CD14-positive monocyte (primary cell): ENCODE measurements around the gene TEKTIP1. TPM values are rescaled to one million over a fixed set of nuclear protein-coding genes. Genes with fewer than 3 reads are reported as not detected.

Experiments used
- DNase-seq, 3 donors: peaks; one replicate each; pipeline ENCODE4 v3.0.0-alpha.2; 2011 to 2022
- H2AFZ ChIP-seq: 2 replicates; pipeline ENCODE4 v1.6.0; 2012; ENCODE audit warnings: mild to moderate bottlenecking, low read depth, low read length, inconsistent platforms; ENCODE audit not compliant: insufficient read depth, poor library complexity, severe bottlenecking
- H3K27ac ChIP-seq, 2 donors: 1 replicate in 1 of 2; 2 replicates in 1 of 2; pipeline ENCODE4 v1.5.1; 2012 to 2013; ENCODE audit warnings: low read length in 2 of 2, control low read depth in 1 of 2, inconsistent platforms in 1 of 2, low read depth in 1 of 2, mild to moderate bottlenecking in 1 of 2
- H3K27me3 ChIP-seq, 2 donors: one replicate each; pipeline versions ENCODE4 v1.6.0 to v1.6.1; 2011 to 2013; ENCODE audit warnings: low read length in 2 of 2; ENCODE audit not compliant: control insufficient read depth in 2 of 2, insufficient read depth in 2 of 2
- H3K36me3 ChIP-seq, 2 donors: replicated peaks in 1 of 2; 1 replicate in 1 of 2; 2 replicates in 1 of 2; pipeline versions ENCODE4 v1.5.1 to v1.6.1; 2012 to 2013; ENCODE audit warnings: low read length in 2 of 2, control low read depth in 1 of 2, inconsistent platforms in 1 of 2, mild to moderate bottlenecking in 1 of 2; ENCODE audit not compliant: insufficient read depth in 2 of 2, control insufficient read depth in 1 of 2
- H3K4me1 ChIP-seq, 2 donors: 1 replicate in 1 of 2; 2 replicates in 1 of 2; pipeline versions ENCODE4 v1.5.1 to v1.6.1; 2012 to 2013; ENCODE audit warnings: low read length in 2 of 2, control low read depth in 1 of 2, inconsistent platforms in 1 of 2, mild to moderate bottlenecking in 1 of 2, moderate library complexity in 1 of 2; ENCODE audit not compliant: insufficient read depth in 2 of 2, control insufficient read depth in 1 of 2
- H3K4me2 ChIP-seq: replicated peaks from 2 replicates; pipeline ENCODE3; 2012; ENCODE audit warnings: low read length, moderate library complexity, mild to moderate bottlenecking; ENCODE audit not compliant: poor library complexity, severe bottlenecking; ENCODE audit errors: extremely low read depth
- H3K4me3 ChIP-seq, 3 experiments: fragments of 200-600 bp in 1 of 3; sonication (generic) in 1 of 3; replicated peaks in 1 of 3; 1 replicate in 2 of 3; 2 replicates in 1 of 3; pipeline ENCODE4 v1.5.1; 2011 to 2013; ENCODE audit warnings: low read length in 3 of 3, mild to moderate bottlenecking in 3 of 3, control low read depth in 2 of 3, low read depth in 2 of 3, inconsistent platforms in 1 of 3, moderate library complexity in 1 of 3
- H3K79me2 ChIP-seq: 2 replicates; pipeline ENCODE4 v1.6.0; 2012; ENCODE audit warnings: mild to moderate bottlenecking, control low read depth, inconsistent platforms, low read length, moderate library complexity; ENCODE audit not compliant: insufficient read depth
- H3K9ac ChIP-seq: 2 replicates; pipeline ENCODE4 v1.6.0; 2017; ENCODE audit warnings: low read length, mild to moderate bottlenecking; ENCODE audit not compliant: insufficient read depth, poor library complexity, severe bottlenecking
- H3K9me3 ChIP-seq, 2 donors: replicated peaks in 1 of 2; 1 replicate in 1 of 2; 2 replicates in 1 of 2; pipeline versions ENCODE4 v1.5.1 to v1.6.1; 2012 to 2013; ENCODE audit warnings: low read length in 2 of 2, control low read depth in 1 of 2; ENCODE audit not compliant: control insufficient read depth in 1 of 2, insufficient read depth in 1 of 2
- H4K20me1 ChIP-seq: 2 replicates; pipeline ENCODE4 v1.6.0; 2012; ENCODE audit warnings: mild to moderate bottlenecking, low read length, control low read depth, moderate library complexity; ENCODE audit not compliant: insufficient read depth
- H3K27ac Mint-ChIP-seq, 7 donors: one replicate each; pipeline ENCODE4 v1.8.0; 2020; ENCODE audit warnings: mild to moderate bottlenecking in 7 of 7, mixed read lengths in 7 of 7, moderate library complexity in 6 of 7, inconsistent platforms in 2 of 7
- H3K27me3 Mint-ChIP-seq, 3 donors: one replicate each; pipeline ENCODE4 v1.8.0; 2021 to 2022; ENCODE audit warnings: low read depth in 3 of 3, mild to moderate bottlenecking in 3 of 3, mixed read lengths in 3 of 3, moderate library complexity in 3 of 3, inconsistent platforms in 1 of 3
- H3K36me3 Mint-ChIP-seq, 2 donors: one replicate each; pipeline ENCODE4 v1.8.0; 2020; ENCODE audit warnings: mixed read lengths in 2 of 2, inconsistent platforms in 1 of 2, mild to moderate bottlenecking in 1 of 2
- H3K4me1 Mint-ChIP-seq: one replicate; pipeline ENCODE4 v1.8.0; 2020; ENCODE audit warnings: mild to moderate bottlenecking, mixed read lengths
- H3K4me3 Mint-ChIP-seq, 2 donors: one replicate each; pipeline ENCODE4 v1.8.0; 2020; ENCODE audit warnings: mild to moderate bottlenecking in 2 of 2, mixed read lengths in 2 of 2, moderate library complexity in 1 of 2
- H3K9me3 Mint-ChIP-seq, 7 donors: one replicate each; pipeline ENCODE4 v1.8.0; 2020 to 2022; ENCODE audit warnings: mixed read lengths in 7 of 7, mild to moderate bottlenecking in 6 of 7, moderate library complexity in 6 of 7, inconsistent platforms in 2 of 7
- WGBS: methylation state at CpG from one replicate; pipeline ENCODE4 v1.1.5; 2013; ENCODE audit warnings: missing lambda C conversion rate; ENCODE audit not compliant: insufficient coverage; 5-methylcytosine and 5-hydroxymethylcytosine counted together
- intact Hi-C, 2 donors: fragments of 100-400 bp; cut with micrococcal nuclease; formaldehyde crosslinking; loops; one replicate each; pipeline versions ENCODE4 v1.15.0 to v1.15.1; 2023
- polyA plus RNA-seq, 3 donors: library from polyadenylated mRNA; depleted of rRNA in 1 of 3; unstranded in 2 of 3; stranded (reverse) in 1 of 3; fragments of 300-500 nt in 2 of 3; fragments of >200 nt in 1 of 3; fragmentation: Illumina TruSeq in 2 of 3; gene quantifications; 1 replicate in 2 of 3; 2 replicates in 1 of 3; pipeline ENCODE4 v1.2.3, GENCODE V29; 2012 to 2021
- TF ChIP-seq, protein P1 (sequence below): fragments of 200-600 bp; IDR thresholded peaks from one replicate; pipeline ENCODE4 v1.8.0; 2022; ENCODE audit warnings: antibody characterized with exemption, mild to moderate bottlenecking

Gene TEKTIP1
- polyA plus RNA-seq, 3 donors, result 1.8 TPM; not detected in 2

DNA sequence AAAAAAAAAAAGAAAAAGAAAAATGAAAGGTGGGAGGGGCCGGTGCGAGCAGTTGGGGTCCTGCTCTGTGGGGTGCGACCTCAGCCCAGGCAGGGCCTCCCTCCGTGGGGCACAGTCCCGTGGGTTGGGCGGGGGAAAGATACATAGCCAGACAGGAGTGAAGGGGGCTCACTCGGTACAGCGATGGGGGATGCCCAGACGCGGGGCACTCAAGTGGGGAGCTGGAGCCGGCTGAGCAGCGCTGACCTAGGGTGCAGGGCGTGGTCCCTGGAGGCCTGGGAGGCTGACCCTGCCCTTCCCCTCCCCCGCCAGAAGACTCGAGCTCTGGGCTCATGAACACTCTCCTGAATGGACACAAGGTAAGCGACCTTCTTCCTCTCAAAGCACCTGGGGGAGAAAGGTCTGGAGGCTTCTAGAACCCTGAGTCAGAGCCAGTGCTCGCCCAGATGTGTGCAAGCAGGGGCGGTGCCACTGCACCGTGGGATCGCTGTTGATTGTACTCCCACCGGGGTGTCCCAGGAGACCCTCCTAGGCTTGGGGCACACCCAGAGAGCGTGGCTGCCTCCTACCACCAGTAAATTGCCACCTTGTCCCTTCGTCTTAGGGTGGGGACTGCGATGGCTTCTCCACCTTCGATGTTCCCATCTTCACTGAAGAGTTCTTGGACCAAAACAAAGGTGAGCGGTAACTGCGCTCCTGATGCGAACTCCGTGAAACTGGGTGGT is 37.1 kb downstream of the TEKTIP1 start:
- Histone ChIP-seq H2AFZ (peak overlapping the region; percentile 35), H3K4me2 (peak overlapping the region; percentile 81), H3K9ac (peak overlapping the region; percentile 15), H3K4me3 (peak overlapping the region; percentile 23 to 73 (median 41)), H3K4me1 (peaks cover 30 to 44% of the 10 kb centered on the region in 2 donors), H3K9me3 (no peaks in the 10 kb centered on the region), H3K27ac (no peak overlapping the region), H4K20me1 (no peaks in the 10 kb centered on the region), H3K79me2 (peaks cover 9% of the 10 kb centered on the region), H3K27me3 (no peaks in the 10 kb centered on the region), H3K36me3 (peaks cover 0 to 6% of the 10 kb centered on the region in 2 donors)
- WGBS, result 95% methylated on average over 26 of the region's 29 CpGs
- Mint-ChIP-seq H3K27ac (peak overlapping the region in 2 of 7 donors; percentile 46 to 78), H3K4me3 (peak overlapping the region; percentile 79 to 84), H3K9me3 (peaks cover 0 to 6% (median 3%) of the 10 kb centered on the region in 7 donors), H3K4me1 (peaks cover 43% of the 10 kb centered on the region), H3K27me3 (peaks cover 0 to 2% (median 0%) of the 10 kb centered on the region in 3 donors), H3K36me3 (peaks cover 8 to 32% of the 10 kb centered on the region in 2 donors)
- no peak for DNase-seq
- TF ChIP-seq, protein P1, sequence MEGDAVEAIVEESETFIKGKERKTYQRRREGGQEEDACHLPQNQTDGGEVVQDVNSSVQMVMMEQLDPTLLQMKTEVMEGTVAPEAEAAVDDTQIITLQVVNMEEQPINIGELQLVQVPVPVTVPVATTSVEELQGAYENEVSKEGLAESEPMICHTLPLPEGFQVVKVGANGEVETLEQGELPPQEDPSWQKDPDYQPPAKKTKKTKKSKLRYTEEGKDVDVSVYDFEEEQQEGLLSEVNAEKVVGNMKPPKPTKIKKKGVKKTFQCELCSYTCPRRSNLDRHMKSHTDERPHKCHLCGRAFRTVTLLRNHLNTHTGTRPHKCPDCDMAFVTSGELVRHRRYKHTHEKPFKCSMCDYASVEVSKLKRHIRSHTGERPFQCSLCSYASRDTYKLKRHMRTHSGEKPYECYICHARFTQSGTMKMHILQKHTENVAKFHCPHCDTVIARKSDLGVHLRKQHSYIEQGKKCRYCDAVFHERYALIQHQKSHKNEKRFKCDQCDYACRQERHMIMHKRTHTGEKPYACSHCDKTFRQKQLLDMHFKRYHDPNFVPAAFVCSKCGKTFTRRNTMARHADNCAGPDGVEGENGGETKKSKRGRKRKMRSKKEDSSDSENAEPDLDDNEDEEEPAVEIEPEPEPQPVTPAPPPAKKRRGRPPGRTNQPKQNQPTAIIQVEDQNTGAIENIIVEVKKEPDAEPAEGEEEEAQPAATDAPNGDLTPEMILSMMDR, result no peak
- intact Hi-C loops, result no loop called here

DNA sequence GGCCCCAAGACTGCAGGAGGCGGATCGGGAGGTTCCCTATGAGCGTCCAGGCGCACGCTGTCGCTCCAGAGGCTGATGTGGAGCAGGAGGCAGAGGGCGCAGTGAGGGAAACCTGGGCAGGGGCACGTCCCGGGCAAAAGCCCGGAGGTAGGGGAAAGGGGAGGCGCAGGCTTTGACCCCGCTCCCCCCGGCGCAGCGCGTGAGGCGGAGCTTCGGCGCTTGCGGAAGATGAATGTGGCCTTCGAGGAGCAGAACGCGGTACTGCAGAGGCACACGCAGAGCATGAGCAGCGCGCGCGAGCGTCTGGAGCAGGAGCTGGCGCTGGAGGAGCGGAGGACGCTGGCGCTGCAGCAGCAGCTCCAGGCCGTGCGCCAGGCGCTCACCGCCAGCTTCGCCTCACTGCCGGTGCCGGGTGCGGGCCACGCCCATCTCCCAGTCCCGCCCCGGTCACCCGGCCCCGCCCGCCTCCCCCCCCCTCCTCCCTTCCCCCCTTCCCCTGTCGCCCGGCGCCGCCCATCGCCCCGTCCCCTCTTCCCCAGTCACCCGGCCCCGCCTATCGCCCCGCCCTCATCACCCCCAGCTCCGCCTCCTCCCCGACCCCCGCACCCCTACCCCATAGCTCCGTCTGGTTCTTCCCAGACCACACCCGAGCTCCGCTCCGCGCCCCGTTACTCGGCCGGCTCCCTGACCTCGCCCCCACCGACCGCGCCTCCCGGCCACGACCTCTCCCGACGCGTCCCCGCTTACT is 37.9 kb downstream of the TEKTIP1 start:
- H3K4me1 Mint-ChIP-seq, result peaks cover 37% of the 10 kb centered on the region
- peak overlapping the region in 2 of 7 donors; percentile 46 to 48 for H3K27ac Mint-ChIP-seq
- Histone ChIP-seq H3K27ac (no peak overlapping the region), H3K79me2 (peaks cover 9% of the 10 kb centered on the region), H3K4me1 (peaks cover 25 to 39% of the 10 kb centered on the region in 2 donors), H3K4me3 (peak overlapping the region; percentile 23 to 73 (median 41)), H3K9me3 (no peaks in the 10 kb centered on the region), H3K27me3 (no peaks in the 10 kb centered on the region), H3K4me2 (peak overlapping the region; percentile 81), H2AFZ (peak overlapping the region; percentile 35), H3K36me3 (peaks cover 0 to 6% of the 10 kb centered on the region in 2 donors), H3K9ac (peak overlapping the region; percentile 15), H4K20me1 (no peaks in the 10 kb centered on the region)
- H3K9me3 Mint-ChIP-seq, result peaks cover 0 to 4% (median 2%) of the 10 kb centered on the region in 7 donors
- H3K27me3 Mint-ChIP-seq, result peaks cover 0 to 2% (median 0%) of the 10 kb centered on the region in 3 donors
- 56% methylated on average over 42 of the region's 78 CpGs for WGBS
- DNase-seq, result no peak
- H3K4me3 Mint-ChIP-seq, result peak overlapping the region; percentile 79 to 84
- H3K36me3 Mint-ChIP-seq, result peaks cover 8 to 32% of the 10 kb centered on the region in 2 donors
- intact Hi-C loops, result no loop called here
- TF ChIP-seq, protein P1, result no peak
